OCI-LY1 (cell line): ENCODE results near the gene SNAPC5.

Experiments
- CTCF ChIP-seq: fragments of 200-600 bp; sonication (generic), shearing (Covaris generic); IDR thresholded peaks from 2 replicates; pipeline ENCODE4 v1.5.1; 2017; ENCODE audit warnings: mild to moderate bottlenecking, antibody characterized with exemption, low read length, moderate library complexity, mixed read lengths
- EZH2 ChIP-seq: fragments of 200-600 bp; sonication (generic), shearing (Covaris generic); IDR thresholded peaks from 2 replicates; pipeline ENCODE4 v1.8.0; 2017; ENCODE audit warnings: borderline replicate concordance, mixed run types, mild to moderate bottlenecking, antibody characterized with exemption, low read length, moderate library complexity, mixed read lengths

- no peak for TF ChIP-seq CTCF
- TF ChIP-seq EZH2 = no peak
Observed at GRCh38 chr15:66505430-66505811, 7.9 kb upstream of the SNAPC5 start.
